H1 (cell line): ENCODE results near the gene N4BP3. TPM values are rescaled to one million over a fixed set of nuclear protein-coding genes. Genes with fewer than 3 reads are reported as not detected.

Experiments used
- CTCF ChIA-PET: fragments of 300-600 bp; sonication (Branson Sonifier 250); formaldehyde crosslinking; loops from one replicate; lab custom pipeline; 2021; ENCODE audit not compliant: partially characterized antibody; lab: Charles Lee
- POLR2A ChIA-PET: fragments of 300-600 bp; sonication (Branson Sonifier 250); formaldehyde crosslinking; loops from one replicate; lab custom pipeline; 2021; ENCODE audit warnings: inconsistent platforms; ENCODE audit not compliant: partially characterized antibody; lab: Charles Lee
- DNase-seq, 2 experiments: peaks; one replicate each; pipeline versions ENCODE4 v3.0.0 to v3.0.0-alpha.2; 2010 to 2022; ENCODE audit warnings: low spot score in 2 of 2, low read depth in 1 of 2, mixed read lengths in 1 of 2
- FAIRE-seq: peaks from 2 replicates; lab custom pipeline; 2011; peaks lifted over from hg19 to GRCh38; lab: Jason Lieb, UNC
- H2AFZ ChIP-seq: 2 replicates; pipeline ENCODE4 v1.8.1; 2012; ENCODE audit warnings: low read length, inconsistent platforms
- H2AK5ac ChIP-seq: 2 replicates; pipeline ENCODE4 v1.6.1; 2013; ENCODE audit warnings: low read depth, low read length
- H2BK120ac ChIP-seq: replicated peaks from 2 replicates; pipeline ENCODE3; 2013; ENCODE audit warnings: low read depth, low read length, inconsistent platforms
- H2BK12ac ChIP-seq: 2 replicates; pipeline ENCODE4 v1.6.1; 2013; ENCODE audit warnings: low read depth, low read length
- H2BK15ac ChIP-seq: 2 replicates; pipeline ENCODE4 v1.6.1; 2013; ENCODE audit warnings: low read length
- H2BK20ac ChIP-seq: 2 replicates; pipeline ENCODE4 v1.6.1; 2013; ENCODE audit warnings: low read length
- H2BK5ac ChIP-seq: 2 replicates; pipeline ENCODE4 v1.6.1; 2013; ENCODE audit warnings: low read depth, low read length
- H3K14ac ChIP-seq: 2 replicates; pipeline ENCODE4 v1.6.1; 2013; ENCODE audit warnings: inconsistent platforms; ENCODE audit not compliant: insufficient read length
- H3K18ac ChIP-seq: 2 replicates; pipeline ENCODE4 v1.6.1; 2013; ENCODE audit warnings: low read length; ENCODE audit errors: extremely low read depth
- H3K23ac ChIP-seq: 2 replicates; pipeline ENCODE4 v1.6.1; 2013; ENCODE audit warnings: inconsistent platforms; ENCODE audit not compliant: insufficient read length
- H3K23me2 ChIP-seq: 2 replicates; pipeline ENCODE4 v1.6.1; 2013; ENCODE audit warnings: low read depth, low read length
- H3K27ac ChIP-seq: 2 replicates; pipeline ENCODE4 v1.6.1; 2011; ENCODE audit warnings: low read depth, low read length, inconsistent platforms
- H3K27me3 ChIP-seq, 4 experiments: replicated peaks in 1 of 4; 1 replicate in 1 of 4; 2 replicates in 3 of 4; pipeline versions ENCODE4 v1.6.1 to v1.8.1; 2011 to 2013; ENCODE audit warnings: low read length in 3 of 4, mild to moderate bottlenecking in 3 of 4, inconsistent platforms in 2 of 4, mixed read lengths in 2 of 4, moderate library complexity in 1 of 4; ENCODE audit not compliant: control insufficient read depth in 3 of 4, insufficient read depth in 3 of 4; ENCODE audit errors: extremely low read depth in 1 of 4
- H3K36me3 ChIP-seq, 4 experiments: 2 replicates each; pipeline versions ENCODE4 v1.6.1 to v1.8.1; 2011 to 2013; ENCODE audit warnings: mild to moderate bottlenecking in 4 of 4, low read length in 3 of 4, moderate library complexity in 2 of 4, control low read depth in 1 of 4, inconsistent platforms in 1 of 4; ENCODE audit not compliant: insufficient read depth in 4 of 4, control insufficient read depth in 2 of 4
- H3K4ac ChIP-seq: replicated peaks from 2 replicates; pipeline ENCODE3; 2013; ENCODE audit warnings: low read length, low read depth, mixed read lengths, inconsistent platforms; ENCODE audit not compliant: insufficient read length
- H3K4me1 ChIP-seq, 4 experiments: replicated peaks in 1 of 4; 1 replicate in 1 of 4; 2 replicates in 3 of 4; pipeline versions ENCODE4 v1.6.1 to v1.8.1; 2011 to 2013; ENCODE audit warnings: low read length in 3 of 4, inconsistent platforms in 2 of 4, mixed read lengths in 1 of 4; ENCODE audit not compliant: insufficient read depth in 4 of 4, control insufficient read depth in 3 of 4
- H3K4me2 ChIP-seq, 2 experiments: 2 replicates each; pipeline versions ENCODE4 v1.6.1 to v1.8.1; 2011 to 2013; ENCODE audit warnings: low read depth in 2 of 2, low read length in 2 of 2, control low read depth in 1 of 2, inconsistent platforms in 1 of 2, mild to moderate bottlenecking in 1 of 2; ENCODE audit not compliant: insufficient read depth in 1 of 2
- H3K4me3 ChIP-seq, 4 experiments: fragments of 200-600, 300-600 bp in 1 of 4; sonication (generic), shearing (Covaris generic), sonication (Bioruptor Twin) in 1 of 4; 2 replicates each; pipeline versions ENCODE4 v1.5.1 to v1.8.1; 2011 to 2016; ENCODE audit warnings: low read length in 4 of 4, low read depth in 3 of 4, control low read depth in 2 of 4, inconsistent platforms in 2 of 4, mild to moderate bottlenecking in 2 of 4, mixed read lengths in 1 of 4, moderate library complexity in 1 of 4; ENCODE audit not compliant: insufficient read depth in 2 of 4; ENCODE audit errors: extremely low read depth in 1 of 4
- H3K56ac ChIP-seq: replicated peaks from 2 replicates; pipeline ENCODE3; 2013; ENCODE audit warnings: low read depth, mild to moderate bottlenecking, mixed read lengths, low read length, inconsistent platforms; ENCODE audit not compliant: insufficient read length
- H3K79me1 ChIP-seq: 2 replicates; pipeline ENCODE4 v1.6.1; 2013; ENCODE audit warnings: low read depth, low read length, control low read depth
- H3K79me2 ChIP-seq, 2 experiments: 2 replicates each; pipeline versions ENCODE4 v1.6.1 to v1.8.1; 2012 to 2013; ENCODE audit warnings: low read length in 2 of 2, mild to moderate bottlenecking in 2 of 2, inconsistent platforms in 1 of 2; ENCODE audit not compliant: insufficient read depth in 2 of 2, control insufficient read depth in 1 of 2
- H3K9ac ChIP-seq, 4 experiments: replicated peaks in 1 of 4; 1 replicate in 1 of 4; 2 replicates in 3 of 4; pipeline versions ENCODE4 v1.6.1 to v1.8.1; 2011 to 2013; ENCODE audit warnings: low read depth in 3 of 4, low read length in 3 of 4, control low read depth in 2 of 4, mild to moderate bottlenecking in 2 of 4, moderate library complexity in 2 of 4, inconsistent platforms in 1 of 4; ENCODE audit errors: extremely low read depth in 1 of 4
- H3K9me3 ChIP-seq, 2 experiments: 2 replicates each; pipeline versions ENCODE4 v1.6.1 to v1.8.1; 2012 to 2013; ENCODE audit warnings: mild to moderate bottlenecking in 2 of 2, moderate library complexity in 2 of 2, control low read depth in 1 of 2, inconsistent platforms in 1 of 2, low read depth in 1 of 2, low read length in 1 of 2, mixed read lengths in 1 of 2; ENCODE audit not compliant: insufficient read depth in 2 of 2
- H4K20me1 ChIP-seq, 2 experiments: replicated peaks in 1 of 2; 2 replicates each; pipeline versions ENCODE3 to v1.8.1; 2011 to 2013; ENCODE audit warnings: inconsistent platforms in 2 of 2, low read length in 2 of 2, mild to moderate bottlenecking in 1 of 2; ENCODE audit not compliant: insufficient read depth in 2 of 2, control insufficient read depth in 1 of 2
- H4K5ac ChIP-seq: 2 replicates; pipeline ENCODE4 v1.6.1; 2013; ENCODE audit warnings: low read length, low read depth, mixed read lengths, inconsistent platforms; ENCODE audit not compliant: insufficient read length
- H4K8ac ChIP-seq: 2 replicates; pipeline ENCODE4 v1.8.0; 2013; ENCODE audit warnings: mild to moderate bottlenecking, moderate library complexity, low read length, inconsistent platforms; ENCODE audit not compliant: insufficient read depth; ENCODE audit errors: extremely low read depth
- H4K91ac ChIP-seq: replicated peaks from 2 replicates; pipeline ENCODE3; 2013; ENCODE audit warnings: low read length, mixed read lengths, inconsistent platforms; ENCODE audit not compliant: insufficient read length
- CBX5 ChIP-seq: fragments of 300-800, 300-1000 bp; sonication (generic); IDR thresholded peaks from 2 replicates; pipeline ENCODE4 v1.7.1; 2016; ENCODE audit warnings: antibody characterized with exemption, low read length, low read depth
- CHD2 ChIP-seq: IDR thresholded peaks from 2 replicates; pipeline ENCODE4 v1.6.1; 2012; ENCODE audit warnings: low read length, improper control_type of control experiment
- CREB1 ChIP-seq: IDR thresholded peaks from 2 replicates; pipeline ENCODE4 v1.6.1; 2012; ENCODE audit warnings: inconsistent platforms
- EGR1 ChIP-seq: IDR thresholded peaks from 2 replicates; pipeline ENCODE4 v1.6.1; 2011; ENCODE audit warnings: low read depth, low read length, borderline replicate concordance
- HDAC2 ChIP-seq, 2 experiments: fragments of 300-600 bp in 1 of 2; sonication (generic) in 1 of 2; IDR thresholded peaks; 2 replicates each; pipeline ENCODE4 v1.6.1; 2011 to 2012; ENCODE audit warnings: low read depth in 2 of 2, low read length in 2 of 2, mild to moderate bottlenecking in 2 of 2, moderate library complexity in 2 of 2, borderline replicate concordance in 1 of 2, inconsistent platforms in 1 of 2
- KDM5A ChIP-seq: fragments of 200-600 bp; IDR thresholded peaks from 2 replicates; pipeline ENCODE4 v1.7.1; 2012; ENCODE audit warnings: mild to moderate bottlenecking, low read length, inconsistent platforms, mixed read lengths
- SIRT6 ChIP-seq: IDR thresholded peaks from one replicate; pipeline ENCODE4 v1.7.1; 2012; ENCODE audit warnings: low read length, inconsistent platforms
- YY1 ChIP-seq: IDR thresholded peaks from 2 replicates; pipeline ENCODE4 v1.6.1; 2011; ENCODE audit warnings: low read depth, mild to moderate bottlenecking, low read length
- ZNF274 ChIP-seq: IDR thresholded peaks from 2 replicates; pipeline ENCODE4 v1.7.0; 2012; ENCODE audit warnings: low read length, borderline replicate concordance; ENCODE audit errors: extremely low read depth
- WGBS, 2 experiments: shearing (Covaris generic) in 1 of 2; methylation state at CpG; one replicate each; pipeline versions ENCODE4 v1.1.6 to v1.1.7; 2013 to 2015; ENCODE audit warnings: low lambda C conversion rate in 2 of 2, mixed read lengths in 2 of 2, inconsistent platforms in 1 of 2, low coverage in 1 of 2, missing lambda C conversion rate in 1 of 2; ENCODE audit not compliant: insufficient replicate concordance in 2 of 2, insufficient coverage in 1 of 2, insufficient read length in 1 of 2; ENCODE audit errors: extremely low coverage in 1 of 2, missing lambda C conversion rate in 1 of 2; 5-methylcytosine and 5-hydroxymethylcytosine counted together
- polyA plus RNA-seq, 7 experiments: library from polyadenylated mRNA; depleted of rRNA in 3 of 7; stranded (reverse) in 5 of 7; unstranded in 2 of 7; fragments of >200 nt in 5 of 7; fragments of 200-250 nt in 2 of 7; gene quantifications; 1 replicate in 5 of 7; 2 replicates in 1 of 7; 4 replicates in 1 of 7; pipeline versions ENCODE4 v1.2.1 to v1.2.3, GENCODE V29; 2011 to 2013; ENCODE audit warnings: missing spikeins in 2 of 7, mixed read lengths in 2 of 7
- total RNA-seq: library from RNA; stranded (reverse); fragmentation: NEBNext Ultra II Directional; extraction: Animal tissue kit (Norgen Biotek cat#: 25700); gene quantifications from 2 replicates; pipeline ENCODE4 v1.2.1, GENCODE V29; 2021
- TF ChIP-seq, protein P1 (sequence below): IDR thresholded peaks from 2 replicates; pipeline ENCODE4 v1.6.1; 2011; ENCODE audit warnings: low read length, improper control_type of control experiment
- TF ChIP-seq, protein P2 (sequence below): IDR thresholded peaks from 2 replicates; pipeline ENCODE4 v1.6.1; 2012; ENCODE audit warnings: inconsistent platforms

N4BP3 gene
- total and polyA plus RNA-seq, 2 of the 8 experiments (the other 6 are each of a cell fraction or from before 2014, with no cell fraction given): 13.1 to 39.2 TPM

DNA sequence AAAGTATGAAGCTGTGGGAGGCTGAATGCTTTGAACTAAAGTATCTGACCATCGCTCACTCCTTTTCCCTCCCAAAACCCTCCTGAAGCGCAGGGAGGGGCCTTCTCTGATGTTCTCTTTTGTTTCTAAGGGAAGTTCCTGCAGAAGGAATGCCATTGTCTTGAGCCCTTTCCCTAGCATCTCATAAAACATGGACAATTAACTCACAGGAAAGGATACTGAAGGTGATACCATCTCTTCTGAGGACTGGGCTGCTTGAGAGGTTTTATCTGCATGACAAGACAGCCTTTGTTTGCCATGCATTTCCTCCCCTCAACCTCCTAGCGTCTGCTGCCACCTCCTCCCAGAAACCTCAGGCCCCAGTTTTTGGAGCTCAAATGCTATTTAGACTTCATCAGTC, 13.2 kb downstream of the N4BP3 start:
- H2BK20ac ChIP-seq: no peak overlapping the region
- H3K4me2 ChIP-seq: peak overlapping the region; percentile 36 to 49; a peak in 2 of 4 replicates
- no peak overlapping the region for H2BK15ac ChIP-seq
- H3K4me3 ChIP-seq: peak overlapping the region in 2 of 4 experiments; percentile 3 to 34; a peak in 3 of 8 replicates
- no peak overlapping the region for H3K4ac ChIP-seq
- peaks cover 12 to 45% (median 28%) of the 10 kb centered on the region in 4 experiments for H3K4me1 ChIP-seq
- H3K79me2 ChIP-seq: peaks cover 0 to 18% of the 10 kb centered on the region in 2 experiments; a peak in 3 of 4 replicates
- no peak overlapping the region for H4K5ac ChIP-seq
- H2BK5ac ChIP-seq: peak overlapping the region; percentile 48; the same call in 1 of the 2 replicates
- no peak overlapping the region for H3K14ac ChIP-seq
- no peaks in the 10 kb centered on the region for H3K27me3 ChIP-seq
- H3K18ac ChIP-seq: no peak overlapping the region
- DNase-seq (peak in 1 of 2 experiments; percentile 77), FAIRE-seq (peak; percentile 100)
- H3K36me3 ChIP-seq: peaks cover 7 to 20% (median 14%) of the 10 kb centered on the region in 4 experiments; a peak in 6 of 8 replicates
- peak overlapping the region; percentile 82; the same call in 1 of the 2 replicates for H3K27ac ChIP-seq
- peaks cover 4% of the 10 kb centered on the region; the same call in 1 of the 2 replicates for H3K79me1 ChIP-seq
- no peak overlapping the region; a peak in 1 of 7 replicates for H3K9ac ChIP-seq
- H2AK5ac ChIP-seq: no peak overlapping the region
- H4K91ac ChIP-seq: no peak overlapping the region
- 2% methylated on average over 3 of the region's 3 CpGs; no CpG with 5 or more reads in 1 of the 2 experiments for WGBS, 2 experiments
- no peak overlapping the region for H2BK120ac ChIP-seq
- H4K8ac ChIP-seq: peak overlapping the region; percentile 72; the same call in 1 of the 2 replicates
- H3K56ac ChIP-seq: no peak overlapping the region
- peaks cover 2% of the 10 kb centered on the region; the same call in 1 of the 2 replicates for H3K23me2 ChIP-seq
- no peak overlapping the region for H3K23ac ChIP-seq
- ChIA-PET CTCF (interaction anchor here (0.6 to 9.1 kb wide), 7 partner anchors 11 to 687 kb away, joined by 3 to 149 read pairs (median 7); partner anchors contain the start of gene NHP2), POLR2A (interaction anchor here (0.6 to 40.7 kb wide), 17 partner anchors 7 to 583 kb away, joined by 3 to 1250 read pairs (median 4); partner anchors contain the start of genes HNRNPAB, N4BP3, NHP2 and RMND5B)
- peaks cover under 1 to 4% of the 10 kb centered on the region in 2 experiments for H4K20me1 ChIP-seq
- no peaks in the 10 kb centered on the region for H3K9me3 ChIP-seq
- H2BK12ac ChIP-seq: no peak overlapping the region
- no peak overlapping the region for H2AFZ ChIP-seq
- TF ChIP-seq ZNF274: no peak
- TF ChIP-seq YY1: peak; percentile 79
- no peak for TF ChIP-seq SIRT6
- TF ChIP-seq CHD2: no peak
- TF ChIP-seq CREB1: peak; percentile 61; the same call in 1 of the 2 replicates
- TF ChIP-seq CBX5: no peak
- TF ChIP-seq KDM5A: no peak
- peak; percentile 68; the same call in 1 of the 2 replicates for TF ChIP-seq EGR1
- no peak for TF ChIP-seq HDAC2 (IDR thresholded peaks at IDR 0.05; ENCODE audit: borderline replicate concordance in 1 of 2, low read depth in 2 of 2, low read length in 2 of 2)
- TF ChIP-seq, protein P1, sequence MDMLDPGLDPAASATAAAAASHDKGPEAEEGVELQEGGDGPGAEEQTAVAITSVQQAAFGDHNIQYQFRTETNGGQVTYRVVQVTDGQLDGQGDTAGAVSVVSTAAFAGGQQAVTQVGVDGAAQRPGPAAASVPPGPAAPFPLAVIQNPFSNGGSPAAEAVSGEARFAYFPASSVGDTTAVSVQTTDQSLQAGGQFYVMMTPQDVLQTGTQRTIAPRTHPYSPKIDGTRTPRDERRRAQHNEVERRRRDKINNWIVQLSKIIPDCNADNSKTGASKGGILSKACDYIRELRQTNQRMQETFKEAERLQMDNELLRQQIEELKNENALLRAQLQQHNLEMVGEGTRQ: no peak
- TF ChIP-seq, protein P2, sequence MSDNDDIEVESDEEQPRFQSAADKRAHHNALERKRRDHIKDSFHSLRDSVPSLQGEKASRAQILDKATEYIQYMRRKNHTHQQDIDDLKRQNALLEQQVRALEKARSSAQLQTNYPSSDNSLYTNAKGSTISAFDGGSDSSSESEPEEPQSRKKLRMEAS: peak; percentile 20; the same call in 1 of the 2 replicates
